SK-N-SH (cell line): ENCODE measurements around the gene DYNLRB1. TPM values are rescaled to one million over a fixed set of nuclear protein-coding genes. Genes with fewer than 3 reads are reported as not detected.

ENCODE experiments used
- CTCF ChIA-PET: fragments of 300-600, 350-600 bp; formaldehyde crosslinking; extraction: SDS; loops from one replicate; lab custom pipeline; 2021; lab: Yijun Ruan, JAX
- POLR2A ChIA-PET: fragments of 350-600 bp; sonication (Branson Sonifier 250); formaldehyde crosslinking; extraction: SDS; loops from one replicate; lab custom pipeline; 2020; ENCODE audit warnings: antibody characterized with exemption, inconsistent platforms; lab: Yijun Ruan, JAX
- DNase-seq: peaks from one replicate; pipeline ENCODE4 v3.0.0; 2012
- H2AFZ ChIP-seq: fragments of 200-600 bp; sonication (generic); 2 replicates; pipeline ENCODE4 v1.8.1; 2016; ENCODE audit warnings: antibody characterized with exemption, mild to moderate bottlenecking, low read depth
- H3F3A ChIP-seq: fragments of 200-600 bp; sonication (generic); replicated peaks from 2 replicates; pipeline ENCODE3; 2016; ENCODE audit warnings: antibody characterized with exemption, mild to moderate bottlenecking; ENCODE audit not compliant: insufficient read depth
- H3K27ac ChIP-seq, 2 experiments: fragments of 200-500 bp in 1 of 2; fragments of 200-600 bp in 1 of 2; sonication (Bioruptor generic) in 1 of 2; sonication (generic), shearing (Covaris generic) in 1 of 2; 2 replicates each; pipeline versions ENCODE4 v1.5.1 to v1.6.1; 2014 to 2016; ENCODE audit warnings: low read depth in 2 of 2, inconsistent platforms in 1 of 2, low read length in 1 of 2, mild to moderate bottlenecking in 1 of 2, mixed read lengths in 1 of 2
- H3K27me3 ChIP-seq: fragments of 200-600 bp; sonication (generic), shearing (Covaris generic); 2 replicates; pipeline ENCODE4 v1.6.1; 2016; ENCODE audit warnings: mixed run types; ENCODE audit not compliant: insufficient read depth
- H3K36me3 ChIP-seq, 2 experiments: fragments of 200-500 bp in 1 of 2; fragments of 200-600 bp in 1 of 2; sonication (Bioruptor generic) in 1 of 2; sonication (generic) in 1 of 2; replicated peaks in 1 of 2; 2 replicates each; pipeline versions ENCODE3 to v1.5.1; 2014 to 2016; ENCODE audit warnings: low read length in 1 of 2, mild to moderate bottlenecking in 1 of 2; ENCODE audit not compliant: insufficient read depth in 2 of 2, control insufficient read depth in 1 of 2
- H3K4me1 ChIP-seq, 2 experiments: fragments of 200-500 bp in 1 of 2; fragments of 200-600 bp in 1 of 2; sonication (Bioruptor generic) in 1 of 2; sonication (generic), shearing (Covaris generic) in 1 of 2; 2 replicates each; pipeline versions ENCODE4 v1.5.1 to v1.6.1; 2014 to 2016; ENCODE audit warnings: low read depth in 1 of 2, low read length in 1 of 2, mixed run types in 1 of 2; ENCODE audit not compliant: insufficient read depth in 2 of 2, control insufficient read depth in 1 of 2
- H3K4me2 ChIP-seq: fragments of 200-600 bp; sonication (generic), shearing (Covaris generic); 2 replicates; pipeline ENCODE4 v1.6.1; 2017; ENCODE audit warnings: mixed run types
- H3K4me3 ChIP-seq, 2 experiments: fragments of 200-500 bp in 1 of 2; fragments of 200-600 bp in 1 of 2; sonication (Bioruptor generic) in 1 of 2; sonication (generic), shearing (Covaris generic) in 1 of 2; 2 replicates each; pipeline versions ENCODE4 v1.5.1 to v1.8.1; 2014 to 2016; ENCODE audit warnings: low read depth in 2 of 2, inconsistent platforms in 1 of 2, low read length in 1 of 2, mild to moderate bottlenecking in 1 of 2, mixed read lengths in 1 of 2, moderate library complexity in 1 of 2
- H3K79me2 ChIP-seq: fragments of 200-600 bp; sonication (generic); 2 replicates; pipeline ENCODE4 v1.8.1; 2017; ENCODE audit warnings: mild to moderate bottlenecking; ENCODE audit not compliant: insufficient read depth
- H3K9ac ChIP-seq: fragments of 200-600 bp; sonication (generic); 2 replicates; pipeline ENCODE4 v1.6.1; 2017; ENCODE audit warnings: mixed run types
- H3K9me2 ChIP-seq: fragments of 200-600 bp; sonication (generic); 2 replicates; pipeline ENCODE4 v1.6.1; 2017; ENCODE audit warnings: mixed run types
- H3K9me3 ChIP-seq: fragments of 200-600 bp; sonication (generic); 2 replicates; pipeline ENCODE4 v1.6.1; 2017; ENCODE audit warnings: mixed run types, mild to moderate bottlenecking, moderate library complexity
- H4K20me1 ChIP-seq: fragments of 200-600 bp; sonication (generic); 2 replicates; pipeline ENCODE4 v1.6.1; 2017; ENCODE audit warnings: mild to moderate bottlenecking, mixed run types; ENCODE audit not compliant: insufficient read depth
- CHD2 ChIP-seq: fragments of 150-350 bp; IDR thresholded peaks from 2 replicates; pipeline ENCODE4 v1.6.1; 2018; ENCODE audit warnings: low read length; ENCODE audit not compliant: partially characterized antibody
- ELF1 ChIP-seq: IDR thresholded peaks from 2 replicates; pipeline ENCODE4 v1.4.0; 2012
- EP300 ChIP-seq, 2 experiments: IDR thresholded peaks; 2 replicates each; pipeline versions ENCODE4 v1.4.0 to v1.6.1; 2012; ENCODE audit warnings: borderline replicate concordance in 1 of 2, low read depth in 1 of 2, low read length in 1 of 2
- FOSL2 ChIP-seq: IDR thresholded peaks from 2 replicates; pipeline ENCODE4 v1.4.0; 2012; ENCODE audit warnings: low read depth, mild to moderate bottlenecking, moderate library complexity, borderline replicate concordance
- FOXJ3 ChIP-seq: sonication (generic); formaldehyde crosslinking; IDR thresholded peaks from 2 replicates; pipeline ENCODE4 v1.5.1; 2020; ENCODE audit warnings: mild to moderate bottlenecking, missing genetic modification reagents
- FOXM1 ChIP-seq: IDR thresholded peaks from 2 replicates; pipeline ENCODE4 v1.4.0; 2012; ENCODE audit warnings: low read depth, mild to moderate bottlenecking
- JUND ChIP-seq: IDR thresholded peaks from 2 replicates; pipeline ENCODE4 v1.4.0; 2012
- MXI1 ChIP-seq: IDR thresholded peaks from 2 replicates; pipeline ENCODE4 v1.6.1; 2012; ENCODE audit warnings: mild to moderate bottlenecking, low read depth, low read length, improper control_type of control experiment
- NFIC ChIP-seq: IDR thresholded peaks from 2 replicates; pipeline ENCODE4 v1.4.0; 2012; ENCODE audit warnings: borderline replicate concordance
- POLR2AphosphoS5 ChIP-seq: IDR thresholded peaks from 2 replicates; pipeline ENCODE4 v1.6.1; 2012; ENCODE audit warnings: low read depth, low read length
- RAD21 ChIP-seq: IDR thresholded peaks from 2 replicates; pipeline ENCODE4 v1.6.1; 2012; ENCODE audit warnings: mild to moderate bottlenecking, low read length
- SMC3 ChIP-seq: IDR thresholded peaks from 2 replicates; pipeline ENCODE4 v1.6.1; 2012; ENCODE audit warnings: low read depth, low read length, improper control_type of control experiment
- TAF1 ChIP-seq: IDR thresholded peaks from 2 replicates; pipeline ENCODE4 v1.6.1; 2012; ENCODE audit warnings: low read depth, mild to moderate bottlenecking, low read length, moderate library complexity, borderline replicate concordance
- TCF12 ChIP-seq: IDR thresholded peaks from 2 replicates; pipeline ENCODE4 v1.4.0; 2012
- TEAD4 ChIP-seq: IDR thresholded peaks from 2 replicates; pipeline ENCODE4 v1.4.0; 2012; ENCODE audit warnings: mild to moderate bottlenecking, borderline replicate concordance; ENCODE audit not compliant: insufficient read depth
- WGBS: methylation state at CpG from one replicate; pipeline ENCODE4 v1.1.6; 2017; ENCODE audit warnings: low lambda C conversion rate; 5-methylcytosine and 5-hydroxymethylcytosine counted together
- polyA plus RNA-seq, 3 experiments: library from polyadenylated mRNA; depleted of rRNA; stranded (reverse); fragments of >200 nt; gene quantifications; 2 replicates each; pipeline ENCODE4 v1.2.3, GENCODE V29; 2012
- TF ChIP-seq, protein P1 (sequence below): IDR thresholded peaks from 2 replicates; pipeline ENCODE4 v1.6.1; 2012; ENCODE audit warnings: mild to moderate bottlenecking, low read depth, low read length, moderate library complexity
- TF ChIP-seq, protein P2 (sequence below): fragments of 150-350 bp; IDR thresholded peaks from 2 replicates; pipeline ENCODE4 v1.6.1; 2017; ENCODE audit warnings: antibody characterized with exemption, low read length, low read depth, borderline replicate concordance
- TF ChIP-seq, protein P3 (sequence below): IDR thresholded peaks from 2 replicates; pipeline ENCODE4 v1.4.0; 2012; ENCODE audit warnings: low read depth
- TF ChIP-seq, protein P4 (sequence below): fragments of 200-600 bp; sonication (generic); IDR thresholded peaks from 2 replicates; pipeline ENCODE4 v1.6.1; 2017; ENCODE audit warnings: antibody characterized with exemption, mild to moderate bottlenecking, moderate library complexity

The DYNLRB1 gene
- polyA plus RNA-seq, 1 of the 3 experiments (the other 2 are of a cell fraction): 402 TPM

DNA sequence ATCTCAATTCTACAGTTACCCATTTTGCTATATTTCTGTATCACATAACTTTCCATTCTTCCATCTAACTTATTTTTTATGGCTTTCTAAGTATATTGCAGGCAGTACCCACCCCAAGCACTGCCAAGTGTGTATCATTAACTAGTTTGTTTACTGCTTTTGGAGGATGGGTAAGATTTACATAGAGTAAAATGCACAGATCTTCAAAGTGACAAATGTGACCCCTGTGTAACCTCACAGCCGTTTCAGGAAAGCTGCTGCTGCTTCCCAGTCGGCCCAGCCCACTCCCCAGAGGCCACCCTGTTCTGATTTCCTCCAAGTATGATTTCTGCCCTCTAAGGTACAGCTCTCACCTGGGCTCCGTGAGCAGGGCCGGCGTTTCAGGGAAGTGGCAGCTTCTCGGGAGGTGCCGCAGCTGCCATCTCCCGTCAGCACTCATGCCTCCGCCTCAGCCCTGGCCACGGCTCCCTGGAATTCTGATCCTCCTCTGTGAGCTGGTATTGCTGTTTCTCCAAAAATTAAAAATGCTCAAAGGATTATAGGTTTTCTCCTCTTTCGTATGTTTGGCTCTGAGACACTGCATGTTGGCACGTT is 27.3 kb downstream of the DYNLRB1 start:
- ChIA-PET POLR2A (interaction anchor here (1.2 to 1.5 kb wide), 2 partner anchors 15 to 231 kb away, joined by 3 read pairs; partner anchors contain the start of gene MAP1LC3A), CTCF (interaction anchor here (0.6 to 1.9 kb wide), 4 partner anchors 9 to 231 kb away, joined by 3 to 9 read pairs (median 4); no protein-coding TSS in a partner anchor)
- H3K27ac ChIP-seq: no peak overlapping the region
- WGBS: 88% methylated on average over 9 of the region's 12 CpGs
- H3K9me2 ChIP-seq: no peaks in the 10 kb centered on the region
- H3K79me2 ChIP-seq: no peaks in the 10 kb centered on the region
- H3K36me3 ChIP-seq: peaks cover 19 to 35% of the 10 kb centered on the region in 2 experiments
- no peaks in the 10 kb centered on the region for H4K20me1 ChIP-seq
- H3F3A ChIP-seq: peaks cover 2% of the 10 kb centered on the region
- DNase-seq: no peak
- H3K9me3 ChIP-seq: no peaks in the 10 kb centered on the region
- no peak overlapping the region for H2AFZ ChIP-seq
- H3K4me1 ChIP-seq: no peaks in the 10 kb centered on the region
- no peak for TF ChIP-seq FOXM1
- TF ChIP-seq FOXJ3 (CRISPR knock-in tag): no peak
- TF ChIP-seq POLR2AphosphoS5: no peak
- TF ChIP-seq, protein P1, sequence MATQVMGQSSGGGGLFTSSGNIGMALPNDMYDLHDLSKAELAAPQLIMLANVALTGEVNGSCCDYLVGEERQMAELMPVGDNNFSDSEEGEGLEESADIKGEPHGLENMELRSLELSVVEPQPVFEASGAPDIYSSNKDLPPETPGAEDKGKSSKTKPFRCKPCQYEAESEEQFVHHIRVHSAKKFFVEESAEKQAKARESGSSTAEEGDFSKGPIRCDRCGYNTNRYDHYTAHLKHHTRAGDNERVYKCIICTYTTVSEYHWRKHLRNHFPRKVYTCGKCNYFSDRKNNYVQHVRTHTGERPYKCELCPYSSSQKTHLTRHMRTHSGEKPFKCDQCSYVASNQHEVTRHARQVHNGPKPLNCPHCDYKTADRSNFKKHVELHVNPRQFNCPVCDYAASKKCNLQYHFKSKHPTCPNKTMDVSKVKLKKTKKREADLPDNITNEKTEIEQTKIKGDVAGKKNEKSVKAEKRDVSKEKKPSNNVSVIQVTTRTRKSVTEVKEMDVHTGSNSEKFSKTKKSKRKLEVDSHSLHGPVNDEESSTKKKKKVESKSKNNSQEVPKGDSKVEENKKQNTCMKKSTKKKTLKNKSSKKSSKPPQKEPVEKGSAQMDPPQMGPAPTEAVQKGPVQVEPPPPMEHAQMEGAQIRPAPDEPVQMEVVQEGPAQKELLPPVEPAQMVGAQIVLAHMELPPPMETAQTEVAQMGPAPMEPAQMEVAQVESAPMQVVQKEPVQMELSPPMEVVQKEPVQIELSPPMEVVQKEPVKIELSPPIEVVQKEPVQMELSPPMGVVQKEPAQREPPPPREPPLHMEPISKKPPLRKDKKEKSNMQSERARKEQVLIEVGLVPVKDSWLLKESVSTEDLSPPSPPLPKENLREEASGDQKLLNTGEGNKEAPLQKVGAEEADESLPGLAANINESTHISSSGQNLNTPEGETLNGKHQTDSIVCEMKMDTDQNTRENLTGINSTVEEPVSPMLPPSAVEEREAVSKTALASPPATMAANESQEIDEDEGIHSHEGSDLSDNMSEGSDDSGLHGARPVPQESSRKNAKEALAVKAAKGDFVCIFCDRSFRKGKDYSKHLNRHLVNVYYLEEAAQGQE: no peak
- no peak for TF ChIP-seq NFIC
- no peak for TF ChIP-seq JUND
- no peak for TF ChIP-seq TEAD4
- TF ChIP-seq FOSL2: no peak
- TF ChIP-seq TCF12: no peak
- TF ChIP-seq SMC3: no peak
- no peak for TF ChIP-seq ELF1
- no peak for TF ChIP-seq RAD21
- H3K9ac ChIP-seq: no peak overlapping the region
- no peak overlapping the region for H3K4me3 ChIP-seq
- H3K27me3 ChIP-seq: no peaks in the 10 kb centered on the region
- H3K4me2 ChIP-seq: no peak overlapping the region

DNA sequence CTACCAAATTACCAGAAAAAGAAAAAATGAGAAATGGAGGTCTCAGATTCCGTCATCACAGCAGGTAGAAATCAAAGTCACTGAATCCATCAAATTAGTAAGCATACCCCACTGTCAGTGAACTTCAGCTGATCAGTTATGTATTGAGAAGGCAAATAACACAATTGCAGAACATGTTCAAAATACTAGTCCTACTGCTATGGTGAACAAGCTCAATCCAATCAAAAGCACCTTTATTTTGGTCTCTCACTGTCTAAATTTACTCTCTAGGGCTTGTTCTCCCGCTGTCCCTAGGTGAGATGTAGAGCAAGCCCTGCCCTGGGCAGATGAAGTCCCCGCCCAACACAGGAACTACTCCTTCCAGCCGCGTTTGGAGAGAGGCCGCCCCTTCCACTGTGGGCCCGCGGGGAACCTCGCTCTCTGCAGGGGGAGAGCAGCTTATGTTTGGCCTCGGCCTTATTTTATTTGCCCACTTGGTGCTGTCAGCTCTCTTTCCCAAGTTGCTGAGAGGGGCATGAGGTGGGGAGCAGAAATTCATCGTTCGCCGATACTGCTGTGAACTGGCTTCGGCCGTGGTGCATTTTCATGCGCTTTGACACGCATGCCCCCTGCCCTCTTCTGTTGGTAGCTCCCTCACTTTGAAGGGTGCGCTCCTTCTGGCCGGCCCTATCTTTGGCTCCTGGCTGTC is 28.0 kb downstream of the DYNLRB1 start:
- Histone ChIP-seq H3K9ac (no peak overlapping the region), H3K9me3 (no peaks in the 10 kb centered on the region), H2AFZ (no peak overlapping the region), H3F3A (no peaks in the 10 kb centered on the region), H4K20me1 (no peaks in the 10 kb centered on the region), H3K79me2 (no peaks in the 10 kb centered on the region), H3K4me3 (no peak overlapping the region), H3K36me3 (peaks cover 13 to 28% of the 10 kb centered on the region in 2 experiments), H3K4me2 (no peak overlapping the region), H3K27me3 (no peaks in the 10 kb centered on the region), H3K27ac (no peak overlapping the region), H3K9me2 (no peaks in the 10 kb centered on the region), H3K4me1 (no peaks in the 10 kb centered on the region)
- CTCF ChIA-PET: interaction anchor here (0.6 to 1.9 kb wide), 6 partner anchors 9 to 232 kb away, joined by 3 to 9 read pairs (median 4); no protein-coding TSS in a partner anchor
- POLR2A ChIA-PET: interaction anchor here (1.2 to 1.5 kb wide), 2 partner anchors 14 to 232 kb away, joined by 3 read pairs; partner anchors contain the start of gene MAP1LC3A
- WGBS: 91% methylated on average over 17 of the region's 19 CpGs
- DNase-seq: no peak
- TF ChIP-seq, protein P2, sequence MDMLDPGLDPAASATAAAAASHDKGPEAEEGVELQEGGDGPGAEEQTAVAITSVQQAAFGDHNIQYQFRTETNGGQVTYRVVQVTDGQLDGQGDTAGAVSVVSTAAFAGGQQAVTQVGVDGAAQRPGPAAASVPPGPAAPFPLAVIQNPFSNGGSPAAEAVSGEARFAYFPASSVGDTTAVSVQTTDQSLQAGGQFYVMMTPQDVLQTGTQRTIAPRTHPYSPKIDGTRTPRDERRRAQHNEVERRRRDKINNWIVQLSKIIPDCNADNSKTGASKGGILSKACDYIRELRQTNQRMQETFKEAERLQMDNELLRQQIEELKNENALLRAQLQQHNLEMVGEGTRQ: no peak
- TF ChIP-seq TAF1: no peak
- TF ChIP-seq JUND: no peak
- no peak for TF ChIP-seq EP300 (IDR thresholded peaks at IDR 0.05; ENCODE audit: borderline replicate concordance in 1 of 2, low read depth in 1 of 2, low read length in 1 of 2)
- TF ChIP-seq, protein P3, sequence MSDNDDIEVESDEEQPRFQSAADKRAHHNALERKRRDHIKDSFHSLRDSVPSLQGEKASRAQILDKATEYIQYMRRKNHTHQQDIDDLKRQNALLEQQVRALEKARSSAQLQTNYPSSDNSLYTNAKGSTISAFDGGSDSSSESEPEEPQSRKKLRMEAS: no peak
- no peak for TF ChIP-seq MXI1
- TF ChIP-seq CHD2: no peak
- no peak for TF ChIP-seq ELF1
- TF ChIP-seq, protein P4, sequence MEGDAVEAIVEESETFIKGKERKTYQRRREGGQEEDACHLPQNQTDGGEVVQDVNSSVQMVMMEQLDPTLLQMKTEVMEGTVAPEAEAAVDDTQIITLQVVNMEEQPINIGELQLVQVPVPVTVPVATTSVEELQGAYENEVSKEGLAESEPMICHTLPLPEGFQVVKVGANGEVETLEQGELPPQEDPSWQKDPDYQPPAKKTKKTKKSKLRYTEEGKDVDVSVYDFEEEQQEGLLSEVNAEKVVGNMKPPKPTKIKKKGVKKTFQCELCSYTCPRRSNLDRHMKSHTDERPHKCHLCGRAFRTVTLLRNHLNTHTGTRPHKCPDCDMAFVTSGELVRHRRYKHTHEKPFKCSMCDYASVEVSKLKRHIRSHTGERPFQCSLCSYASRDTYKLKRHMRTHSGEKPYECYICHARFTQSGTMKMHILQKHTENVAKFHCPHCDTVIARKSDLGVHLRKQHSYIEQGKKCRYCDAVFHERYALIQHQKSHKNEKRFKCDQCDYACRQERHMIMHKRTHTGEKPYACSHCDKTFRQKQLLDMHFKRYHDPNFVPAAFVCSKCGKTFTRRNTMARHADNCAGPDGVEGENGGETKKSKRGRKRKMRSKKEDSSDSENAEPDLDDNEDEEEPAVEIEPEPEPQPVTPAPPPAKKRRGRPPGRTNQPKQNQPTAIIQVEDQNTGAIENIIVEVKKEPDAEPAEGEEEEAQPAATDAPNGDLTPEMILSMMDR: no peak
